GM21737 (cell line): ENCODE results near the gene PLEKHG4B.
"Not testable (repeated sequence)": the region's sequence is repeated elsewhere in the genome, so short reads cannot be mapped to it uniquely, and the experiment has no call there.

Experiments used
- ATAC-seq: cut with Tn5 transposase; IDR thresholded peaks from one replicate; pipeline ENCODE4 v1.9.1; 2021; ENCODE audit warnings: mild to moderate bottlenecking, moderate library complexity; ENCODE audit not compliant: unreplicated experiment

PLEKHG4B gene

GRCh38 chr5:217494-218456 is 125.8 kb downstream of the PLEKHG4B start, which contains the start of the genes CCDC127 and SDHA:
Gene CCDC127, minus strand, starts transcription at chr5:218153. Its CDS starts 1,304 bp downstream, at chr5:216849.
Gene SDHA, plus strand, starts transcription at chr5:218320. Its CDS starts 36 bp downstream, at chr5:218356.
- ATAC-seq: peak; percentile 72

DNA sequence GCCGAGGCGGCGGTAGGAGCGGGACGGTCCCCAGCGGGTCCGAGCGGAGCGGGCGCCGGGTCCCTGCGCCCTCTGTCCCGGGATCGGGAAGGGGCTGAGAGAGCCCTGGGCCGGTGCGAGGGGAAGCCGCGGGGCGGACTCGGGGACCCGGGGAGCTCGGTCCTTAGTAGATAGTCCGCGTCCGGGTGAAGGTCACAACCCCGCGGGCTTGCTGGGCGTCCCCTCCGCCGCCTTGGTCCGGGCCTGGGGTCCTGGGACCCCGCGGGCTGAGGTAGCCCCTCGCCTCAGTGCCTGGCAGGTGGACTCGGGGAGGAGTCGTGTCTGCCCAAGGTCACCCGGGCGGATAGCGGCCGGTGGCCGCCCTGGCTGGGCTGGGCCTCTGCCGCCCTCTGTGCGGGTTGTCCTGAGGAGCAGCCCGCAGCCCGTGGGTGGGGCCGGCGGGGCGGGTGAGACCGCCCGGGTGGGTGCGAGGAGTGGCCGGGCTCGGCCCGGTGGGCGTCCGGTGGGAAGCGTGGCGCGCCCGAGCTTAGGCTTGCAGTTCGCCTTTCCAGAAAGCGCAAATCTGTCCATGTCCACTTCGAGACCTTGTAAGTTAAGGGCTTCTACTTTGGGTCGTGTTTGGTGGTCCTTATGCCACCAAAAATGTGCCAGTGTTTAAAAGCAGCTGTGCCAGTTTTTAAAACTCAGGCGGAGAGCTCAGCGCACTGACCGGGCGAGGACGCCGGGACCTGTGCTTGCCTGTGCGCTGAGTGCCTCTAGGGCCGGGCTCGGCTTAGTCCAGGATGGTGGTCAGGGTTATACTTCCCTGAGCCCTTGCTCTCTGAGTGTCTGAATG is 126.7 kb downstream of the PLEKHG4B start:
- ATAC-seq: peak; percentile 30

DNA sequence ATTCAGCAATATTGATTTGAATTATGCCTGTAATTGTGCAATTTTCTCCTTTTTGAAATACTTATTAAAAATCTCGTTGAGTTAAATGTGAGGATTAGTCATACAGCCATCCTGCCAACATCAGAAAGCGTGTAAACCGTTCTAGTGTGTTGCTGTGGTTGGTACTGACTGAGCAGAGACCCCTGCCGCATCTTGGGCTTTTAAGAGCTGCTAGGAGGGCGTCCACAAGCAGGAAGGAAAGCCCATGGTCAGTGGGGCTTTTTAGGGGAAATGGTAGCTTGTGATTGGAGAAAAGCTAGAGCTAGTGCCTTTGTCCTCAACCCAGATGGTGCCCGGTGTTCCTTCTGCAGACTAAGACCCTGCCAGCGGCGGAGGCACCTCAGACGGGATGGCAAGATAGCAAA is 127.5 kb downstream of the PLEKHG4B start:
- ATAC-seq: no peak

- peak; percentile 30 for ATAC-seq
Measured at GRCh38 chr5:219991-220390, 128.0 kb downstream of the PLEKHG4B start.

DNA sequence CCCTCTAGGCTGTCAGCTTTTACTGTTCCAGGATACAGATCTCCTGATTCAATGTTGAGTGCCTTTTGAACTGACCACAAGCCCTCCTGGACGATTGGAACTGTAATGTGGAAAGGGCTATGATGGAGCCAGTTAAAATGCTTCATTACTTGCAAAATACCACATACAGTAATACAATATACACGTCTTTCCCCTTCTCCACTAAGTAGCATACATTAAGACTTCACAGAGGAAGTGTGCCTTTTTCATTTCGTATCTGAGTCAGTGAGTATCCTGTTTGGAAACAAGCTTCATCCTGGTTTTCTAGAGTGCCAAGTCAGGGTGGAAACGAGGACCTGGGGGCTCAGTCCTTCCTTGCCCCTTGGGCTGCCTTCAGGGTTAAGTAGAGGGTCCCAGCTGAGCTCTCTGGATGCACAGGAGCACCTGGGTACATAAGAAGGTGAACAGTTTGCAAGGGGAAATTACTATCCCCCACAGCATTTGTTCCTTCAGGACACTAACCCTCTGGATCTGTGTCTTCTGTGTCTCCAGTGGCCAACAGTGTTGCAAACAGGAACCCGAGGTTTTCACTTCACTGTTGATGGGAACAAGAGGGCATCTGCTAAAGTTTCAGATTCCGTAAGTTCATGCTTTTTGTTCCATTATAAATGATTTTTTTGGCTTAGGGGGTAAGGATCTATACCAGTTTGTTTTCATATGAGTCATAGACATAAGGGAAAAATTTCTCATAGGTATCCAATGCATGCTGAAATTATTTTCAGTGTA is 131.2 kb downstream of the PLEKHG4B start:
- ATAC-seq: not testable (repeated sequence)

- no peak for ATAC-seq
Measured at GRCh38 chr5:223791-224190, 131.8 kb downstream of the PLEKHG4B start.

- no peak for ATAC-seq
Measured at GRCh38 chr5:225334-225733, 133.4 kb downstream of the PLEKHG4B start.

DNA sequence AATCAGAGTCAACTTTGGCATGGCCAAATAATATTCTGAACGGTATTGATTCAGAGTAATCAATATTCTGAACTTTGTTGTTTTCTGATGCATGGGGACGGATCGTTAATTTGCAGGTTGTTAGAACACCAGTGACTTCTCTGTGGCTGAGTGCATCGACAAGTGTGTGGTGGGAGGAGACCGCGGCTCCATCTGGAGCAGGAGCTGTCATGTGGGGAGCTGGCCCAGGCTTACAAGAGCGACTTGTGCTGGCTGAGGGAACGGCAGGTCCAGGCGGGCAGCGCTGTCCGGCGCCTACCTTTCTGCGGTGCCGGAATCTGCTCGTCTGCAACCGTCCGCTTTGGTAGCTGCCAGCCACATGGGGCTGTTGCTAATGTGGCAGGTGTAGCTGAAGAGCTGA is 135.4 kb downstream of the PLEKHG4B start:
- ATAC-seq: not testable (repeated sequence)

DNA sequence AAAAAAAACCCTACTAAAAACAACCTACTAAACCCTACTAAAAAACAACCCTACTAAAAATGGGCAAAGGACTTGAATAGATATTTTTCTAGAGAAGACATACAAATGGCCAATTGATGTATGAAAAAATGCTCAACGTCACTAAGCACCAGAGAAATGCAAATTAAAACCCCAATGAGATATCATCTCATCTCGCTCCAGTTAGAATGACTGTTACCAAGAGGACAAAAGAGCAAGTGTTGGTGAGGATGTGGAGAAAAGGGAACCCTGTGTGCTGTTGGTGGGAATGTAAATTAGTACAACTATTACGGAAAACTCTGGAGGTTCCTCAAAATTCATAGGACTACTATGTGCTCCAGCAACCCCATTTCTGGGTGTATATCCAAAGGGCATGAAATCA is 136.9 kb downstream of the PLEKHG4B start:
- no peak for ATAC-seq

DNA sequence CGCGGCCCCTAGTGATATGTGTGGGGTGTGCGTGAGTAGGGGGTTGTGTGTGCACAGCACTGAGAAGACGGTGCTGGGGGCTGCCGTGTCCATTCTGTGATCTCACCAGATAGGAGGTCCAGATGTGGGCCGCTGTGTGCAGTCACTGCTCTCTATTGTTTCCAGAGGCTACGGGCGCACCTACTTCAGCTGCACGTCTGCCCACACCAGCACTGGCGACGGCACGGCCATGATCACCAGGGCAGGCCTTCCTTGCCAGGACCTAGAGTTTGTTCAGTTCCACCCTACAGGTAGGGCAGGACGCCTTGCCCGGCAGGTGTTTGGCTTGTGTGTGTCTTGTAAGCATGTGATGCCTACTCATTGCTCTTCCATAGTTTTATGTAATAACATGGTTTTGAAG is 138.7 kb downstream of the PLEKHG4B start:
- no peak for ATAC-seq

DNA sequence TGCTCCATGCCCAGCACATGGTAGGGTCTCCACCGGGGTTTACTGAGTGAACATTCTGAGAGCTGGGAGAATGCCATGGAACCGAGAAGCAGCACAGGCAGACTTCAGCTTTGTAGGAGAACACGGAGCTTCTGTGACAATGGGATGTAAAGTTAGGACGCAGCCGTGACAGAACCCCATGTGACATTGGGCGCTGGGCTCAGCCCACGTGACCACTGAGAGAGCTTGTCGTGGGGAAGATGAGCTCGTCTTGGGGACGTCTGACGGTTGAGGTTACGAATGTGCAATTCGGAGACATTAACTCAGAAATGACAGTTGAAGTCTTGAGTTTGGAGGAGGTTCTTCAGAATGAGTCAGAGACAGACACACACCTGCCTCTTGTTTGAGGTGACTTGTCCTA is 139.7 kb downstream of the PLEKHG4B start:
- ATAC-seq: no peak

- ATAC-seq: not testable (repeated sequence)
Measured at GRCh38 chr5:233426-233825, 141.5 kb downstream of the PLEKHG4B start.

GRCh38 chr5:234450-234849 is 142.5 kb downstream of the PLEKHG4B start:
- ATAC-seq: no peak

DNA sequence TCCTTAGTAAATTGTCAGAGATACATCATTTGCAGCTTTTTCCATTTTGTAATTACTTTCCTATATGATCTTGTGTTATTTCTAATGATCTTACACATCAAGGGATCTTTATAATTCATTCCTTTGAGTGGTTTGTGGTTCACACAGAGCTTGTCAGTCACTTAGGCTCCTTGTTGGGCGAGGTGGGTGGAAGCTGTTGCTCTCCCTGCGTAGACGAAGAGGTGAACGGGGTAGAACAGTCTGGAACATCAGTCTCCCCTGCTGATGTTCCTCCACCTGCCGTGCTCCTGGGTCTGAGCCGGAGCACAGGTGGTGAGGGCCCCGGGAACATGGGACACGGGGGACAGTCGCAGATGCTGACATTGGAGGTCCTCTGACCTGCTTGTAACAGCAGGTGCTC is 143.6 kb downstream of the PLEKHG4B start:
- ATAC-seq: not testable (repeated sequence)

GRCh38 chr5:237931-238330 is 146.0 kb downstream of the PLEKHG4B start:
- ATAC-seq: not testable (repeated sequence)
